Fibroblast of gingiva (primary cell): ENCODE results near the gene CYREN.
"Not testable (repeated sequence)": the region's sequence is repeated elsewhere in the genome, so short reads cannot be mapped to it uniquely, and the experiment has no call there.

ENCODE experiments used
- DNase-seq: peaks from one replicate; pipeline ENCODE4 v3.0.0-alpha.2; 2011; ENCODE audit warnings: low read depth

CYREN gene

DNA sequence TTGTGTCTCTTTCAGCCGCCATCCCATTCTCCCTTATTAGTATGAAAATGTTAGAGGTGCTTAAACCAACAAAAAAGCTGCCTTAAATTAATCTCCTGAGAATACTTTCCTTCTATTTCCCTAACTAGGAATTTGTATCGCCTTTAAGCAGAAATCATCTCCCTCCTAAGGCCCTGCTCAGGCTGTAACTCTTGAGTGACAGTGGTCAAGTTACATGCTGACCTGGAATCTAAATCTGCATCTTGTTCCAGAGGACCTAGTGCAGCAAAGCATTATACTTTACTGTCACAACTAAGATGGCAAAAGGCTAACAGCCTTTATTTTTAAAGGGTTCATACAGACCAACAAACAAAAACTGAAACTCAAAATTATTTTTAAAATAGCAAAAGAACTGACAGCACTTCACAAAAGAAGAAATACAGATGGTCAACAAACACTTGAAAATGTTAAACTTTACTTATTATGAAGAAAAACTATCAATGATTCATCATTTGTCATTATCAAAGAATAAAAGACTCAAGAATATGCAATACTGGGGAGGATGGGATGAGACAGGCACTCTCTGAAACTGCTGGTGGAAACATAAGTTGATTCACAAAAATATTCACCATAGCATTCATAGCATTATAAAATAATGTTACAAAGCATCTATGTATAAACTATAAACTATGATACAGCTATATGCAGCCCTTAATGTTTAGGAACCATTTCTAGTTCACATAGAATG lies 11.0 kb downstream of the CYREN start:
- DNase-seq: no peak

DNA sequence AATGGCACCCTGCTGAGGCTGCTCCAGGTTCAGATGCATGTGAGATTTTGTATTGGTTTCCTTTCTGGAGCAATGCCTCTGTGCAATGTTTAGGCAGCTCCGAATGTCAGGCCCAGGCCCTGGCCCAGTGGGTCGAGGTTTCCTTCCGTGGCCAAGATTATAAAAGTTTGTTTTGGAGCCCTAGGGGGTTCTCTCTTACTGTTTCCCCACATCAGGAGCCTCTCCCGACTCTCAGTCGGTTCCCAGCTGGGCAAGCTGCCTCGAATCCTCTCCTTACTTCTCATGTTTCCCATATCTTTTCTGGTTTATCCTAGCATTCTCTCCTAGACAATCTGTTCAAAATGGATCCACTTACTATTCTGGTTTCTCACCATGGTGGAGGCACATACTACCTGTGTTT lies 11.6 kb downstream of the CYREN start:
- no peak for DNase-seq

DNA sequence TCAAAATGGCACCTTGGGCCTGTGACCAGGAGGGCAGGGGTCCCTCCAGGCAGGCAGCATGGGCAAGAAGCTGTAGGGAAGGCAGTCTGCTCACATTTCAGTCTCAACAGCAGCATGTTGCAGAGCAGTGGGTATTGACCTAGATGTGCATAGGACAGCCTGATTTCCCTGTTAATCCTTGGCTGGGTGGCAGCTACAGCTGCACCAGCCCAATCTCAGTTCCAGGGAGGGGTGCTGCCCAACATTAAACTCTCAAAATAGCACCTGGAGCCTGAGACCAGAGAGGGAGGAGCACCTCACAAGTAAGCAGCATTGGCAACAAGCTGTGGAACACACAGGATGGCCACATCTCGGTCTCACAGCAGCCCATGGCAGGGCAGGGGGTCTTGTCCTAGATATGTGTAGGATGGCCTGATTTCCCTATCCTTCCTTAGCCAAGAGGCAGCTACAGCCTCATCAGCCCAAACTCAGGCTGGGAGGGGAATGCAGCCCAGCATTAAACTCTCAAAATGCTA lies 12.3 kb downstream of the CYREN start:
- DNase-seq: no peak

DNA sequence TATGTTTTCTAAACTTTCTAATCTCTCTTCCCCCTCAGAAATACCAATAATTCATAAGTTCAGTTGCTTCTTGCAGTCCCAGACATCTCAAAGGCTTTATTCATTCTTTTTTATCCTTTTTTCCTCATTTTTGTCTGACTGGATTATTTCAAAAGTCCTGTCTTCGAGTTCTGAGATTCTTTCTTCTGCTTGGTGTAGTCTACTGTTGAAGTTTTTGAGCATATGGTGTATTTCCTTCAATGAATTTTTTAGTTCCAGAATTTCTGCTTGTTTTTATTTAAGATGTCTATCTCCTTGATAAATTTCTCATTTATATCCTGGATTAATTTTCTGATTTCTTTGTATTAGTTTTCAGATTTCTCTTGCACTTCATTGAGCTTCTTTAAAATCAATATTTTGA lies 14.2 kb downstream of the CYREN start:
- no peak for DNase-seq

DNA sequence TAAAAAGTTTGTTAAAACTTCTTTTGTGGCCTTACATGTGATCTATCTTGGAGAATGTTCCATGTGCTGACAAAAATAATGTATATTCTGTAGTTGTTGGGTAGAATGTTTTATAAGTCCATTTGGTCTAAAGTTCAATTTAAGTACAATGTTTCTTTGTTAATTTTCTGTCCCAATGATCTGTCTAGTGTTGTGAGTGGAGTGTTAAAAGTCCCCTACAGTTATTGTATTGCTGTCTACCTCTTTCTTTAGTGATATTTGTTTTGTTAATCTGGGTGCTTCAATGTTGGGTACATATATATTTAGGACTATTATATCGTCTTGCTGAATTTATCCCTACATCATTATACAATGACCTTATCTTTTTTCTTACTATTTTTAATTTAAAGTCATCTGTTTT lies 15.8 kb downstream of the CYREN start:
- DNase-seq: no peak

DNA sequence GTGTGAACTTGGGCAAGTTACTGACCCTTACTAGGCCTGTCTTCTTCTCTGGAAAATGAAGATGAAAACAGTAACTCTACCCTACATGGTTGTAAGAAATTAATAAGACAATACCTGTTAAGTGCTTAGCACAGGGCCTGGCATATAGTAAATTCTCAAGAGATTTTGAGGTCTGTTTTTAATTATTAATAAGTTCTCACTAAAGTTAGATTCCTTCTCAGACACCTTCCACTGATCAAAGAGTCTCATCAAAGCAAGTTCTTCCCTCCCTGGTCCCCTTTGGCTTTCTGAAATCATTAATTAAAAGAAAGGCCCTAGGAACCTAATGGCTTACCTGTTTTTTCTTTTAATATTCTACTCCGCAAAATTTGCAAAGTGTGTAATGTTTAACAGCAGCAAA lies 18.1 kb downstream of the CYREN start:
- no peak for DNase-seq

DNA sequence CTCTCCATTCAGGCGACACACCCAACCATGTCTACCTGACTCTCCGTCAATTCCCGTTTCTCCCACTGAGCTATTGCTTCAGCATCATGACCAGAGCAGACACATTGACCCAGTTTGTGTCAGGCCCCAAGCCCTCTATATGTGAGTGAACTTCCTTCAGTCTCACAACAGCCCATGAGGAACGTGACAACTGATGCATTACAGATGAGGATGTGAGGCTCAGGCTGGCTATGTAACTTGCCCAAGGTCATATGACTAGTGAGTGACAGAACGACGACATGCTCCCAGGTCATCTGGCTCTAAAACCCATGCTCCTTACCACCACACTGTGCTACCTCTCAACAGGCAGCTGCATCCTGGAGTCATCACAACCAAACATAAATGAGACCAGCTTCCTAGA lies 19.0 kb downstream of the CYREN start:
- DNase-seq: no peak

DNA sequence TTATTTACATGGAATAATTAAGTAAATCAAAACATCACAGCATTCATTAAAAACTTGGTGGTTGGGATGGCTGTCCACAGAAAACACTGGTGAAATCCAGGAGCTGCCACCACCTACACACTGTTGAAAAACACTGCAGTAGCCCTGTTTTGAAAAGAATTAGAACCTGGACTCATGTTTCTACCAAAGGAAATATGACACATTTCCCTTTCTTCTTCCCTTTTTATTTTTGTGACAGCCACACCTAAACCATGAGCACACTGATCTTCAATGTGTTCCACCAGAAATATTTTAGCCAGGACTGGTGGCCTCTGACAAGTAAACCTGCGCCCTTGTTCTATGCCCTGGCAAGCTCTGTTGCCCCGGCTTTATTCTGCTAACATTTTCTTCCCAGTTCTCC lies 19.4 kb downstream of the CYREN start:
- DNase-seq: no peak

DNA sequence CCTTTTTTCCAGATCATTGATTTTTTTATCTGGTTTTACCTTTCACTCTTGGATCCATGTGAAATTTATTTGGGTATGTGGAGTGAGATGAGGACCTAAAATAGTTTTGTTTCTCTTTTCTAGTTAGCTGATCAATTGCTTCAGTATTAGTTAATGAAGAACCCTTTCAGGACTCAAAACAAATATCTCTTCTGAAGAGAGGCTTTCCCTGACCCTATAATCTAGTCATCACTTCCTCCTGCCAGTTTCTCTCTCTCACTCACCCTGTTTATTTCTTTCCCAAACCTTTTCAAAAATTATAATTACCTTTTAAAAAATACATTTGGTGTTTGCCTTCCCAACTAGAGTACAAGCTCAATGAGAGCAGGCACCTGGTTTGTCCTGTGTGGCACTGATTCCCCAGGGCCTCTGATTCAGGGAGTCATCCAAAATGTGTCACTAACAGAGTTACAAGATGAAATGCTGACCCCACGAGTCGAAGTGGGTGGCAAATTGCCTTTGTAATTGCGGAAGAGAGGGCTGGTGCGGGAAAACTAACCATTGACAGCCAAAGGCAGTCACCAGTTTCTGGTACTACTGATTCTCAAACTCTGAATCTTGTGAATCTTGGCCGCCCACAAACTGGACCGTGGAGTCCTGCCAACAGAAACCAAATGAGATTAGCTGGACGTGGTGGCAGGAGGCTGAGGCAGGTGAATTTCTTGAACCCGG lies 20.3 kb downstream of the CYREN start:
- DNase-seq: no peak

DNA sequence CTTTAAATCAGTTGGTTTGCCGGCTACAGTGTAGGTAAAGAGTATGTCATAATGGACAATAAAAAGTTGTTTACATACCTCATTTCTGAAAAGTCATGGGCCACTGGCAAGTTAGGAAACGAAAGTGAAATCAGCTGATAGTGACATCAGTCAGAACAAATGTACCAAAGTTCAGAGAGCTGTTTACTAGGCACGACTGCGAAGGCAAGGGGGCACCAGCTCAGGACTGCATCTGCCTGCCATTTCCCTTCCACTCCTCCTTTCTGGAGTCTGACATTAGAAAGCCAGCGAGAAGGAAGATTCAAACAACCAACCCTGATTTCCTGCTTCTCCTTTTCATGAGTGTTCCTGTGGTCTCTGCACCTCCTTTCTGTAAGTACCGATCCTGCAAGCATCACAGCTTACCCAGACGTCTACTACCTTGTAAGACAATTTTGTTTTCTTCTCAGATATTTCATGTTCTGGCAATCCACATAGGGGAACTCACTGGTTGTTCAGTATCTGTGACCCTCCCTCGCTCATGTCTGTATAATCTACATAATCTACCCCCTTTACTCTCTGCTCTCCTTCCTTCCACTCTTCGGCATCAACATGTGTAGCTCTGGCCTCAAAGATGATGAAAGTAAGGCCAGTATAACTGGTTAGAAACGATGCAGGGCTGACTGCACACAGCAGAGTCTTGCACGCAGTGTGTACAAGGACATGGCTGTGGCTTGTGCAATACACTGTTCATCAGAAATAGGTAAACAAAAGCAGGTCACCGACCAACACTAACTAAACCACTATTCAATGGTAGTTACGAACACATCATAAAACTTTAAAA lies 22.4 kb downstream of the CYREN start, which contains the start of gene TMEM140:
TMEM140 (plus strand) TSS at position 174 of the 823 bp plus-strand sequence. CDS start 16,370 bp downstream, outside the sequence.
- peak; percentile 71 for DNase-seq

DNA sequence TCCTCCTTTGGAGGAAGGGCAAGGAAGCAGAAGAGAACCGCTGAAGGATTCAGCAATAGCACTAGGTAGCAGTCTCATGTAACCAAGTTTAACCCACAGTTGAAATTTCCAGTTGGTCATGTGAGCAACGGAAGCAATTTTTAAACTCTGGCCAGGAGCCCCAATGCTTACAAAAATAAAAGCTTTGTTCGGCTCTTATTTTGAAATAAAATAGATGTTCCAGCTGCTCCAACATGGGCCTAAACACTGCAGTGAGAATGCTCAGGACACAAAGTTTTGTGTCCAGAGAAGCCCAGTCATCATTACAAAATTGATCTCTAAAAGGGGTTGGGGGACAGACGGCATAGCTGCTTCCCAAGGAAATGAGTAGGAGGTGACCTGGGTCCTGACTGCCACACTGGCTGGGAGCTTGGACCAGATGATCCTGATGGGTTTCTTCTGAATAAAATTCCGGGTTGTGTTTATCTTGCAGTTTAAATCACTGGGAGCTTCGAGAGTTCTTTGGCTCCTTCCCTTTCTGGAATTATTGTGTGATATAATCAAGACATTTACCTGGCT lies 23.1 kb downstream of the CYREN start:
- DNase-seq: peak; percentile 52

DNA sequence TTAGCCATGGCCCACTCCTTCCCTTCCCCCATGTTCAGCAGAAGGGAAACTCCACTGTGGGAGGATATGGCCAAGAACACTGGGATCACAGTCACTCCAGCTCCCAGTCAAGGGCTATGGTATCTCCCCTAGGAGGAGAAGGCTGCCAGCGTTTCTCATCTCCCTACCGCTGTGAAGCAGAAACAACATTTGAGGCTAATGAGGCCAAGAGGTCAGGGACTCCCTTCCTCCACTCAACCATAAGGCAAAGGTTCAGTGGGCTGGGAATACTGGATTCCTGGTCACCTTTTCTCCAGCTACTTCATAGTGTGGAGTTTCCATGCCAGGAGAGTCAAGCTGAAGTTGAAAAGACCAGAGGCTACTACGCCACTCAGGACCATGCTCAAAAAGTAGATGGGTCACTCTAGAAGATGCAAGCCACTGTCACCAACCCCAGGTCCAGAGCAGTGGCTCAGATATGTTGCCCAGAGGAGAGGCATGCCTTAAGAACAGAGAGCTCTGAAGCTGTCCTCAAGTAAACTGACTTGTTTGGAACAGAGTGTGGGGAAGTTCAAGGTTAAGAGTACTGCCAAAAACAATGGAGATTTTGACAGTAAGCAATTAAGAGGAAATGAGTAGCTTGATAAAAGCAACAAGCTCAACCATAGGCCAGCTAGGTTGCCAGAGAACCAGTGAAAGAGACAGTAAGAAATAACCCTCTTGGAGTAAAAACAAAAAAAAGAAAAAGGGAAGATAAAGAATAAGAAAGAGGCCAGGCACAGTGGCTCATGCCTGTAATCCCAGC lies 26.4 kb downstream of the CYREN start:
- DNase-seq: no peak

DNA sequence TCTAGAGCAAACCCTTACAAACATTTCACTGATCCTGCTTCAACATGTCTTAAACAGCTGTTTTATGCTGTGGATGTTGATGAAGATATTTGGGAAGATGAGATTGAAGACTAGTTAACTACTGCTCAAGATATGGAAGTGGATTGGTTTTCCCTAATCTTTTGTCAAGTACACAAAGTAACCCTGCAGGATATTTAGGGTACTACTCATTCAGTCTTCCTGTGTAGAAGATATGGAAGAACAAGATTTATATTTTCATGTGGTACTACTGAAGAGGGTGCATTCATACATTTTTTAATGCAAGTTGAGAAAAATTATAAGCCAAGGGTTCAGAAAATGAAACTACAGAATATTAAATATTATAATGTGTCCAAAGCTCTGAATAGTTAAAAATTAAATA lies 40.9 kb downstream of the CYREN start:
- no peak for DNase-seq

DNA sequence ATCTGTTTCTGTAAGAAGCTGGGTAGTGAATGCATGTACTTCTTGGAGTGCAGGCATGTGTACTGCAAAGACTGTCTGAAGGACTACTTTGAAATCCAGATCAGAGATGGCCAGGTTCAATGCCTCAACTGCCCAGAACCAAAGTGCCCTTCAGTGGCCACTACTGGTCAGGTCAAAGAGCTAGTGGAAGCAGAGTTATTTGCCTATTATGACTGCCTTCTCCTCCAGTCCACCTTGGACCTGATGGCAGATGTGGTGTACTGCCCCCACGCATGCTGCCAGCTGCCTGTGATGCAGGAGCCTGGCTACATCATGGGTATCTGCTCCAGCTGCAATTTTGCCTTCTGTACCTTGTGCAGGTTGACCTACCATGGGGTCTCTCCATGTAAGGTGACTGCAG lies 41.6 kb downstream of the CYREN start:
- no peak for DNase-seq

DNA sequence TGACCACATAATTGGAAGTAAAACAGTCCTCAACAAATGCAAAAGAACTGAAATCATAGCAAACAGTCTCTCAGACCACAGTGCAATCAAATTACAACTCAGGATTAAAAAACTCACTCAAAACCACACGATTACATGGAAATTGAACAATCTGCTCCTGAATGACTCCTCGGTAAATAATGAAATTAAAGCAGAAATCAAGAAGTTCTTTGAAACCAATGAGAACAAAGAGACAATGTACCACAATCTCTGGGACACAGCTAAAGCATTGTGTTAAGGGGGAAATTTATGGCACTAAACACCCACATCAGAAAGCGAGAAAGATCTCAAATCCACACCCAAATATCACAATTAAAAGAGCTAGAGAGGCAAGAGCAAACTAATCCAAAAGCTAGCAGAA lies 45.9 kb downstream of the CYREN start:
- not testable (repeated sequence) for DNase-seq

DNA sequence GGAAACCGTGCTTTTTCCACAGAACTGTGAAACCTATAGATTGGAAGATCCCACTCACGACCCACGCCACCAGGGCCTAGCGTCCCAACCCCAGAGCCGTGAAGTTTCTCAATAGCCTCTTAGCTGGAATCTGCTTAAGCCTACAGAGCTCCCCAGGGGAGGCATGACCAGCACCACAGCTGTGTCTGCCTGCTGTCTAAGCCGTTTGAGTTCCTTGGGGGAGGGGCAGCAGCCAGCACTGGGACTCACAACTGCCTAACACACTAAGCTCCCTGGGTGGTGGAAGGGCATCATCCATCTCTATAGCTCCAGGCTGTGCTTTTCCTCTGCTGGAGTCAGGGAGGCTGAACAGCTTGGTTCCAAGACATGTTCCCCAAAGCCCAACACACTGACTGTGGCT lies 48.6 kb downstream of the CYREN start:
- DNase-seq: no peak

DNA sequence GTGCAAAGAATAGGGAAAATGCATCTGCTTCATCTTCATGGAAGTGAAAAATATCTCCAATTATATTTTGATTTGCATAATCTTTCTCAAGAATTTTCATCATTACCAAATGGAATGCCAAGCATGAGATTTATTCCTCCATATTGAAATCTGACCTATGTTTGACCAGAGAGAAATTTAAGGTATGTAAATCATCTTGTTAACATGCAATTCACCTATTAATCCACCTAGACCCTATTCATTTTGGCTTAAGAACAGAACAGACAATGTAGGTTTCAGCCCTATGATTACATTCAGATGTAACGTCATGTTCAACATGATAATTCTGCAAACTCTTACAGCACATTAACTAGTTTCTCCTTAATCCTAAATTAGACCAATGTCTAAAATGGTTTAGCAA lies 53.4 kb downstream of the CYREN start:
- DNase-seq: no peak
